SK-N-SH (cell line): ENCODE results near the gene UTP25. TPM values are rescaled to one million over a fixed set of nuclear protein-coding genes. Genes with fewer than 3 reads are reported as not detected.

Experiments used
- CTCF ChIA-PET: fragments of 300-600, 350-600 bp; formaldehyde crosslinking; extraction: SDS; loops from one replicate; lab custom pipeline; 2021; lab: Yijun Ruan, JAX
- POLR2A ChIA-PET: fragments of 350-600 bp; sonication (Branson Sonifier 250); formaldehyde crosslinking; extraction: SDS; loops from one replicate; lab custom pipeline; 2020; ENCODE audit warnings: antibody characterized with exemption, inconsistent platforms; lab: Yijun Ruan, JAX
- DNase-seq: peaks from one replicate; pipeline ENCODE4 v3.0.0; 2012
- H2AFZ ChIP-seq: fragments of 200-600 bp; sonication (generic); 2 replicates; pipeline ENCODE4 v1.8.1; 2016; ENCODE audit warnings: antibody characterized with exemption, mild to moderate bottlenecking, low read depth
- H3F3A ChIP-seq: fragments of 200-600 bp; sonication (generic); replicated peaks from 2 replicates; pipeline ENCODE3; 2016; ENCODE audit warnings: antibody characterized with exemption, mild to moderate bottlenecking; ENCODE audit not compliant: insufficient read depth
- H3K27ac ChIP-seq, 2 experiments: fragments of 200-500 bp in 1 of 2; fragments of 200-600 bp in 1 of 2; sonication (Bioruptor generic) in 1 of 2; sonication (generic), shearing (Covaris generic) in 1 of 2; 2 replicates each; pipeline versions ENCODE4 v1.5.1 to v1.6.1; 2014 to 2016; ENCODE audit warnings: low read depth in 2 of 2, inconsistent platforms in 1 of 2, low read length in 1 of 2, mild to moderate bottlenecking in 1 of 2, mixed read lengths in 1 of 2
- H3K27me3 ChIP-seq: fragments of 200-600 bp; sonication (generic), shearing (Covaris generic); 2 replicates; pipeline ENCODE4 v1.6.1; 2016; ENCODE audit warnings: mixed run types; ENCODE audit not compliant: insufficient read depth
- H3K36me3 ChIP-seq, 2 experiments: fragments of 200-500 bp in 1 of 2; fragments of 200-600 bp in 1 of 2; sonication (Bioruptor generic) in 1 of 2; sonication (generic) in 1 of 2; replicated peaks in 1 of 2; 2 replicates each; pipeline versions ENCODE3 to v1.5.1; 2014 to 2016; ENCODE audit warnings: low read length in 1 of 2, mild to moderate bottlenecking in 1 of 2; ENCODE audit not compliant: insufficient read depth in 2 of 2, control insufficient read depth in 1 of 2
- H3K4me1 ChIP-seq, 2 experiments: fragments of 200-500 bp in 1 of 2; fragments of 200-600 bp in 1 of 2; sonication (Bioruptor generic) in 1 of 2; sonication (generic), shearing (Covaris generic) in 1 of 2; 2 replicates each; pipeline versions ENCODE4 v1.5.1 to v1.6.1; 2014 to 2016; ENCODE audit warnings: low read depth in 1 of 2, low read length in 1 of 2, mixed run types in 1 of 2; ENCODE audit not compliant: insufficient read depth in 2 of 2, control insufficient read depth in 1 of 2
- H3K4me2 ChIP-seq: fragments of 200-600 bp; sonication (generic), shearing (Covaris generic); 2 replicates; pipeline ENCODE4 v1.6.1; 2017; ENCODE audit warnings: mixed run types
- H3K4me3 ChIP-seq, 2 experiments: fragments of 200-500 bp in 1 of 2; fragments of 200-600 bp in 1 of 2; sonication (Bioruptor generic) in 1 of 2; sonication (generic), shearing (Covaris generic) in 1 of 2; 2 replicates each; pipeline versions ENCODE4 v1.5.1 to v1.8.1; 2014 to 2016; ENCODE audit warnings: low read depth in 2 of 2, inconsistent platforms in 1 of 2, low read length in 1 of 2, mild to moderate bottlenecking in 1 of 2, mixed read lengths in 1 of 2, moderate library complexity in 1 of 2
- H3K79me2 ChIP-seq: fragments of 200-600 bp; sonication (generic); 2 replicates; pipeline ENCODE4 v1.8.1; 2017; ENCODE audit warnings: mild to moderate bottlenecking; ENCODE audit not compliant: insufficient read depth
- H3K9ac ChIP-seq: fragments of 200-600 bp; sonication (generic); 2 replicates; pipeline ENCODE4 v1.6.1; 2017; ENCODE audit warnings: mixed run types
- H3K9me2 ChIP-seq: fragments of 200-600 bp; sonication (generic); 2 replicates; pipeline ENCODE4 v1.6.1; 2017; ENCODE audit warnings: mixed run types
- H3K9me3 ChIP-seq: fragments of 200-600 bp; sonication (generic); 2 replicates; pipeline ENCODE4 v1.6.1; 2017; ENCODE audit warnings: mixed run types, mild to moderate bottlenecking, moderate library complexity
- H4K20me1 ChIP-seq: fragments of 200-600 bp; sonication (generic); 2 replicates; pipeline ENCODE4 v1.6.1; 2017; ENCODE audit warnings: mild to moderate bottlenecking, mixed run types; ENCODE audit not compliant: insufficient read depth
- EZH2phosphoT487 ChIP-seq: fragments of 200-600 bp; sonication (generic); IDR thresholded peaks from 2 replicates; pipeline ENCODE4 v1.6.1; 2017; ENCODE audit warnings: low read depth, mixed run types, mild to moderate bottlenecking, antibody characterized with exemption, moderate library complexity, borderline replicate concordance
- FOSL2 ChIP-seq: IDR thresholded peaks from 2 replicates; pipeline ENCODE4 v1.4.0; 2012; ENCODE audit warnings: low read depth, mild to moderate bottlenecking, moderate library complexity, borderline replicate concordance
- FOXM1 ChIP-seq: IDR thresholded peaks from 2 replicates; pipeline ENCODE4 v1.4.0; 2012; ENCODE audit warnings: low read depth, mild to moderate bottlenecking
- GABPA ChIP-seq: IDR thresholded peaks from 2 replicates; pipeline ENCODE4 v1.4.0; 2012; ENCODE audit warnings: low read depth, mild to moderate bottlenecking
- GATA2 ChIP-seq: sonication (generic); formaldehyde crosslinking; IDR thresholded peaks from 2 replicates; pipeline ENCODE4 v1.5.0; 2020; ENCODE audit warnings: mild to moderate bottlenecking, missing genetic modification reagents
- JUND ChIP-seq: IDR thresholded peaks from 2 replicates; pipeline ENCODE4 v1.4.0; 2012
- MEF2A ChIP-seq: IDR thresholded peaks from 2 replicates; pipeline ENCODE4 v1.4.0; 2012; ENCODE audit warnings: low read depth, borderline replicate concordance
- NFIC ChIP-seq: IDR thresholded peaks from 2 replicates; pipeline ENCODE4 v1.4.0; 2012; ENCODE audit warnings: borderline replicate concordance
- POLR2AphosphoS5 ChIP-seq: IDR thresholded peaks from 2 replicates; pipeline ENCODE4 v1.6.1; 2012; ENCODE audit warnings: low read depth, low read length
- SIN3A ChIP-seq: IDR thresholded peaks from 2 replicates; pipeline ENCODE4 v1.6.1; 2012; ENCODE audit warnings: low read depth, mild to moderate bottlenecking, low read length, moderate library complexity, borderline replicate concordance
- SMC3 ChIP-seq: IDR thresholded peaks from 2 replicates; pipeline ENCODE4 v1.6.1; 2012; ENCODE audit warnings: low read depth, low read length, improper control_type of control experiment
- TAF1 ChIP-seq: IDR thresholded peaks from 2 replicates; pipeline ENCODE4 v1.6.1; 2012; ENCODE audit warnings: low read depth, mild to moderate bottlenecking, low read length, moderate library complexity, borderline replicate concordance
- TEAD4 ChIP-seq: IDR thresholded peaks from 2 replicates; pipeline ENCODE4 v1.4.0; 2012; ENCODE audit warnings: mild to moderate bottlenecking, borderline replicate concordance; ENCODE audit not compliant: insufficient read depth
- USF1 ChIP-seq: IDR thresholded peaks from 2 replicates; pipeline ENCODE4 v1.4.0; 2012; ENCODE audit warnings: low read depth, borderline replicate concordance
- ZBTB33 ChIP-seq: IDR thresholded peaks from 2 replicates; pipeline ENCODE4 v1.4.0; 2012; ENCODE audit warnings: low read depth, borderline replicate concordance
- whole genome bisulfite sequencing: methylation state at CpG from one replicate; pipeline ENCODE4 v1.1.6; 2017; ENCODE audit warnings: low lambda C conversion rate; 5-methylcytosine and 5-hydroxymethylcytosine counted together
- polyA plus RNA-seq, 3 experiments: library from polyadenylated mRNA; depleted of rRNA; stranded (reverse); fragments of >200 nt; gene quantifications; 2 replicates each; pipeline ENCODE4 v1.2.3, GENCODE V29; 2012
- TF ChIP-seq, protein P1 (sequence below): fragments of 150-350 bp; IDR thresholded peaks from 2 replicates; pipeline ENCODE4 v1.6.1; 2016; ENCODE audit warnings: mild to moderate bottlenecking, low read depth, low read length

UTP25 gene
- polyA plus RNA-seq, 1 of the 3 experiments (the other 2 are of a cell fraction) = 6.3 TPM

DNA sequence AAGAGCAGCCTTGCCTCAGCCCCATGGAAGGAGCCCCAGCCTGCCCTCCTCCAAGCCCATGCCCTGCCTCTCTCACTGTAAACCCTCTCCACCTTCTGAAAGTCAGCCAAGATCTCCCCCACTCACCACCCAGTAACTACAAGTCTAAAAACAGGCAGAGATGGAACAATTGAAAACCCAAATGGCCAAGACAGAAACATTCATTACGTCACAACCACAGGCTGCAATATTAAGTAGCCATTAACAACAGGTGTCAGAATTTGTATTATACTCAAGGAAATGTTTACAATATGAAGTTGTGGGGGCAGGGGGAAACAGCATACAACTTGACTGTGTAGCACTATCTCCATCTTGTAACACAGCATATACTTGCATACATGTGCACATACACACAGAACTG, 24.2 kb upstream of the UTP25 start:
- no peak overlapping the region for H2AFZ ChIP-seq
- TF ChIP-seq GABPA = no peak
- no peak for TF ChIP-seq TAF1
- no peak for TF ChIP-seq NFIC
- no peak for TF ChIP-seq FOSL2
- TF ChIP-seq TEAD4 = no peak
- TF ChIP-seq SMC3 = no peak
- TF ChIP-seq GATA2 (CRISPR knock-in tag) = no peak
- TF ChIP-seq JUND = no peak
- no peak for TF ChIP-seq EZH2phosphoT487
- TF ChIP-seq USF1 = no peak
- no peak for TF ChIP-seq FOXM1
- no peak for TF ChIP-seq ZBTB33
- TF ChIP-seq, protein P1, sequence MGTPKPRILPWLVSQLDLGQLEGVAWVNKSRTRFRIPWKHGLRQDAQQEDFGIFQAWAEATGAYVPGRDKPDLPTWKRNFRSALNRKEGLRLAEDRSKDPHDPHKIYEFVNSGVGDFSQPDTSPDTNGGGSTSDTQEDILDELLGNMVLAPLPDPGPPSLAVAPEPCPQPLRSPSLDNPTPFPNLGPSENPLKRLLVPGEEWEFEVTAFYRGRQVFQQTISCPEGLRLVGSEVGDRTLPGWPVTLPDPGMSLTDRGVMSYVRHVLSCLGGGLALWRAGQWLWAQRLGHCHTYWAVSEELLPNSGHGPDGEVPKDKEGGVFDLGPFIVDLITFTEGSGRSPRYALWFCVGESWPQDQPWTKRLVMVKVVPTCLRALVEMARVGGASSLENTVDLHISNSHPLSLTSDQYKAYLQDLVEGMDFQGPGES = no peak
- TF ChIP-seq POLR2AphosphoS5 = no peak
- TF ChIP-seq SIN3A = no peak
- TF ChIP-seq MEF2A = no peak
- CTCF ChIA-PET = interaction anchor here (1.1 to 5.0 kb wide), 2 partner anchors 19 to 24 kb away, joined by 3 to 33 read pairs; partner anchors contain the start of gene UTP25
- no peaks in the 10 kb centered on the region for H3K9me3 ChIP-seq
- H3K4me3 ChIP-seq = no peak overlapping the region
- H3F3A ChIP-seq = peaks cover 22% of the 10 kb centered on the region
- no peak overlapping the region for H3K4me2 ChIP-seq
- H3K27me3 ChIP-seq = no peaks in the 10 kb centered on the region
- H3K36me3 ChIP-seq = no peaks in the 10 kb centered on the region
- no peak overlapping the region; a peak in 1 of 4 replicates for H3K27ac ChIP-seq
- H3K9me2 ChIP-seq = no peaks in the 10 kb centered on the region
- WGBS = 91% methylated on average over 1 of the region's 1 CpG
- POLR2A ChIA-PET = no interaction called here
- no peaks in the 10 kb centered on the region for H4K20me1 ChIP-seq
- no peak for DNase-seq
- no peak overlapping the region for H3K9ac ChIP-seq
- H3K79me2 ChIP-seq = no peaks in the 10 kb centered on the region
- peaks cover 27 to 49% of the 10 kb centered on the region in 2 experiments for H3K4me1 ChIP-seq
